Panc1 (cell line): ENCODE measurements around the gene ENOSF1. TPM values are rescaled to one million over a fixed set of nuclear protein-coding genes. Genes with fewer than 3 reads are reported as not detected.

Experiments used
- ATAC-seq: fragments of 200-7000 bp; cut with Tn5 transposase; 2 replicates; pipeline ENCODE4 v1.9.1; 2020; ENCODE audit warnings: mild to moderate bottlenecking, moderate library complexity
- BruUV-seq: library from RNA; stranded (reverse); fragments of 400-500 nt; replicated peaks from 2 replicates; lab custom pipeline; 2021; lab: Mats Ljungman, UMichigan
- CTCF ChIA-PET: fragments of 300-600 bp; sonication (Branson Sonifier 250); formaldehyde crosslinking; loops from one replicate; lab custom pipeline; 2022; ENCODE audit warnings: antibody characterized with exemption; lab: Charles Lee
- POLR2A ChIA-PET: fragments of 300-600 bp; sonication (Branson Sonifier 250); formaldehyde crosslinking; loops from one replicate; lab custom pipeline; 2022; ENCODE audit warnings: antibody characterized with exemption; lab: Charles Lee
- DNase-seq: peaks from one replicate; pipeline ENCODE4 v3.0.0-alpha.2; 2010; ENCODE audit warnings: low read depth, low spot score
- H3K27ac ChIP-seq: 2 replicates; pipeline ENCODE4 v1.5.1; 2011; ENCODE audit warnings: mild to moderate bottlenecking, low read length, inconsistent platforms
- H3K27me3 ChIP-seq: fragments of 200-500 bp; sonication (Bioruptor generic); 2 replicates; pipeline ENCODE4 v1.6.0; 2014; ENCODE audit warnings: low read length, inconsistent platforms; ENCODE audit not compliant: control insufficient read depth, insufficient read depth
- H3K36me3 ChIP-seq: fragments of 200-500 bp; sonication (Bioruptor generic); 2 replicates; pipeline ENCODE4 v1.5.1; 2014; ENCODE audit warnings: inconsistent platforms, mild to moderate bottlenecking, low read length, moderate library complexity; ENCODE audit not compliant: control insufficient read depth, insufficient read depth
- H3K4me1 ChIP-seq: 2 replicates; pipeline ENCODE4 v1.5.1; 2011; ENCODE audit warnings: inconsistent platforms, mild to moderate bottlenecking, low read length, moderate library complexity; ENCODE audit not compliant: control insufficient read depth, insufficient read depth
- H3K4me3 ChIP-seq, 2 experiments: 2 replicates each; pipeline ENCODE4 v1.5.1; 2011 to 2012; ENCODE audit warnings: low read depth in 2 of 2, low read length in 2 of 2, mild to moderate bottlenecking in 2 of 2, inconsistent platforms in 1 of 2, moderate library complexity in 1 of 2
- H3K9me3 ChIP-seq: fragments of 200-500 bp; sonication (Bioruptor generic); 2 replicates; pipeline ENCODE4 v1.5.1; 2014; ENCODE audit warnings: low read depth, mild to moderate bottlenecking, inconsistent platforms, low read length, moderate library complexity; ENCODE audit not compliant: control insufficient read depth, insufficient read depth
- CTCF ChIP-seq: fragments of 450-650 bp; IDR thresholded peaks from 2 replicates; pipeline ENCODE4 v1.5.1; 2017; ENCODE audit warnings: mild to moderate bottlenecking
- POLR2AphosphoS5 ChIP-seq: IDR thresholded peaks from 2 replicates; pipeline ENCODE4 v1.6.1; 2012; ENCODE audit warnings: mild to moderate bottlenecking, low read depth, low read length, moderate library complexity
- SIN3A ChIP-seq: IDR thresholded peaks from 2 replicates; pipeline ENCODE4 v1.6.1; 2012; ENCODE audit warnings: low read depth, mild to moderate bottlenecking, low read length, moderate library complexity, borderline replicate concordance; ENCODE audit not compliant: insufficient read depth
- TCF7L2 ChIP-seq: IDR thresholded peaks from 2 replicates; pipeline ENCODE4 v1.6.1; 2011; ENCODE audit warnings: mild to moderate bottlenecking, low read depth, low read length, inconsistent platforms
- in situ Hi-C: cut with HindIII; loops from 2 replicates; pipeline ENCODE4 v1.10.0; 2016; ENCODE audit warnings: low sequenced_read_pairs, low pct_unique_long_range_greater_than_20kb
- intact Hi-C: fragments of 100-400 bp; cut with micrococcal nuclease; formaldehyde crosslinking; loops from one replicate; pipeline ENCODE4 v1.10.0; 2022; ENCODE audit not compliant: unreplicated experiment
- total RNA-seq: library from RNA; stranded (reverse); gene quantifications from one replicate; pipeline ENCODE4 v1.2.1, GENCODE V29; 2021; ENCODE audit not compliant: unreplicated experiment
- TF ChIP-seq, protein P1 (sequence below), 2 experiments: IDR thresholded peaks; 2 replicates each; pipeline ENCODE4 v1.6.1; 2011 to 2012; ENCODE audit warnings: low read depth in 2 of 2, control low read depth in 1 of 2, low read length in 1 of 2, mild to moderate bottlenecking in 1 of 2, moderate library complexity in 1 of 2; ENCODE audit not compliant: insufficient read depth in 1 of 2

The ENOSF1 gene
- total RNA-seq, 1 experiment from 2014 or later, result 53.7 TPM

DNA sequence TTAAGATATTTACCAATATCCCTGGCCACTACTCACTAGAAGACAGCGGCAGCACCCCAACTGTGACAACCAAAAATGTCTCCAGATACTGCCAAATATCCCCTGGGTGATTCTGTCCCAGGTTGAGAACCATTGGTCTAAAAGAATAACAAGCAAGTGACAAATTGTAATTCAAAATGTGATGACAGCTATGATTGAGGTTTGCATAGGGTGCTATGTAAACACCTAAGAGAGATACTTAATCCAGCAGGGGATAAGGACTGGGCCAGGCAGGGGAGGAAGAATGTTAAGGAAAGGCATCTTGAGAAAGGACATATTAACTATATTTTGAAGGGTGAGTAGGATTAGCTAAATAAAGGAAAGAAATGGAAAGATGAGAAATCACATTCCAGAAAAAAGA is 38.0 kb upstream of the ENOSF1 start:
- ATAC-seq, result no peak
- in situ Hi-C loops (no loop called here), intact Hi-C loops (no loop called here)
- Histone ChIP-seq H3K27me3 (no peaks in the 10 kb centered on the region), H3K36me3 (peaks cover 12% of the 10 kb centered on the region), H3K4me3 (no peak overlapping the region), H3K27ac (no peak overlapping the region), H3K9me3 (no peaks in the 10 kb centered on the region), H3K4me1 (no peaks in the 10 kb centered on the region)
- POLR2A ChIA-PET, result no interaction called here
- TF ChIP-seq TCF7L2 (no peak), POLR2AphosphoS5 (no peak), SIN3A (no peak), CTCF (no peak)
- TF ChIP-seq, protein P1, sequence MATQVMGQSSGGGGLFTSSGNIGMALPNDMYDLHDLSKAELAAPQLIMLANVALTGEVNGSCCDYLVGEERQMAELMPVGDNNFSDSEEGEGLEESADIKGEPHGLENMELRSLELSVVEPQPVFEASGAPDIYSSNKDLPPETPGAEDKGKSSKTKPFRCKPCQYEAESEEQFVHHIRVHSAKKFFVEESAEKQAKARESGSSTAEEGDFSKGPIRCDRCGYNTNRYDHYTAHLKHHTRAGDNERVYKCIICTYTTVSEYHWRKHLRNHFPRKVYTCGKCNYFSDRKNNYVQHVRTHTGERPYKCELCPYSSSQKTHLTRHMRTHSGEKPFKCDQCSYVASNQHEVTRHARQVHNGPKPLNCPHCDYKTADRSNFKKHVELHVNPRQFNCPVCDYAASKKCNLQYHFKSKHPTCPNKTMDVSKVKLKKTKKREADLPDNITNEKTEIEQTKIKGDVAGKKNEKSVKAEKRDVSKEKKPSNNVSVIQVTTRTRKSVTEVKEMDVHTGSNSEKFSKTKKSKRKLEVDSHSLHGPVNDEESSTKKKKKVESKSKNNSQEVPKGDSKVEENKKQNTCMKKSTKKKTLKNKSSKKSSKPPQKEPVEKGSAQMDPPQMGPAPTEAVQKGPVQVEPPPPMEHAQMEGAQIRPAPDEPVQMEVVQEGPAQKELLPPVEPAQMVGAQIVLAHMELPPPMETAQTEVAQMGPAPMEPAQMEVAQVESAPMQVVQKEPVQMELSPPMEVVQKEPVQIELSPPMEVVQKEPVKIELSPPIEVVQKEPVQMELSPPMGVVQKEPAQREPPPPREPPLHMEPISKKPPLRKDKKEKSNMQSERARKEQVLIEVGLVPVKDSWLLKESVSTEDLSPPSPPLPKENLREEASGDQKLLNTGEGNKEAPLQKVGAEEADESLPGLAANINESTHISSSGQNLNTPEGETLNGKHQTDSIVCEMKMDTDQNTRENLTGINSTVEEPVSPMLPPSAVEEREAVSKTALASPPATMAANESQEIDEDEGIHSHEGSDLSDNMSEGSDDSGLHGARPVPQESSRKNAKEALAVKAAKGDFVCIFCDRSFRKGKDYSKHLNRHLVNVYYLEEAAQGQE (IDR thresholded peaks at IDR 0.05; ENCODE audit: insufficient read depth in 1 of 2, low read depth in 2 of 2, low read length in 1 of 2), result no peak
- CTCF ChIA-PET, result no interaction called here
- no TSS peak for BruUV-seq
- no peak for DNase-seq

DNA sequence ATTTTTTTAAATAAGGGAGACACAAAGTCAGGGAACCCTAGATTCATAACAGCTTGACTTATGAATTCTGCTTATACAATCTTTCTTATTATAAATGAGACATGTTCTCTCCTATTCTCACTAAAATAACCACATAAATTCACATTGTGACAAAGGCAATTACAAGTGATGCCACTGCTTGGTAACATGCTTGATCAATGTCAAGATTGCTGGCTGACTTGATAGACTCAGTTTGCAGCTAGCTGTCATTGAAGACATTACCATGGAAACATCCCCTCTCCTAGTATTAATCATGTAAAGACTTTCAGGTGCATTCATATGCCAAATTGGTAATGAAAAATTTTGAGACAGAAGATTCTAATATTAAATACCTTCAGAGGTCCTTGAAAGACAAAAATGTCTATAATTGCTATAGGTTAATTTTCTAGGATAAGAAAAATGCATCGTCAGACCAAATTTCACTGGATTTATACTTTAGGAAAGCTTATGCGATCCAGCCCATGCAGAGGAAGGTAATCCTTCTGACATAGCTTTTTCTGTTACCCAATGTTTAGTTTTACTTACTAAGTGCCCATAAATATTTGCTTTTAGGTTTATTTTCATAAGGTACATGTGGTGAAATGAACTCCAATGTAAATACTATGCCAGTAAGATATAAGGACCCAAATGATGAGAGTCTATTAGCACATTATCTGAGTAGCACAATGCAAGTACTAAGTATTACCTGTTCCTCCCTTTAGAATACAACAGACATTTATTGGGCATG is 32.6 kb upstream of the ENOSF1 start:
- Histone ChIP-seq H3K9me3 (no peaks in the 10 kb centered on the region), H3K4me1 (no peaks in the 10 kb centered on the region), H3K27me3 (no peaks in the 10 kb centered on the region), H3K36me3 (peaks cover 21% of the 10 kb centered on the region), H3K4me3 (no peak overlapping the region), H3K27ac (no peak overlapping the region)
- intact Hi-C loops (no loop called here), in situ Hi-C loops (no loop called here)
- ATAC-seq (no peak), DNase-seq (no peak)
- CTCF ChIA-PET, result no interaction called here
- no peak for TF ChIP-seq CTCF
- TF ChIP-seq, protein P1 (IDR thresholded peaks at IDR 0.05; ENCODE audit: insufficient read depth in 1 of 2, low read depth in 2 of 2, low read length in 1 of 2), result no peak
- TF ChIP-seq TCF7L2, result no peak
- no peak for TF ChIP-seq SIN3A
- TF ChIP-seq POLR2AphosphoS5, result no peak
- BruUV-seq, result no TSS peak
- POLR2A ChIA-PET, result no interaction called here
